KOPT-K1 (cell line): ENCODE measurements around the gene BNC2.

Source experiments
- H3K27ac ChIP-seq: fragments of 200-600 bp; sonication (generic); 2 replicates; pipeline ENCODE4 v1.5.1; 2016; ENCODE audit warnings: antibody characterized with exemption, mild to moderate bottlenecking, low read depth, low read length; ENCODE audit not compliant: poor library complexity, severe bottlenecking
- H3K36me3 ChIP-seq: fragments of 200-600 bp; sonication (generic); 2 replicates; pipeline ENCODE4 v1.5.1; 2017; ENCODE audit warnings: antibody characterized with exemption, mild to moderate bottlenecking, low read length, moderate library complexity; ENCODE audit not compliant: insufficient read depth
- H3K9me3 ChIP-seq: fragments of 200-600 bp; sonication (generic); 2 replicates; pipeline ENCODE4 v1.5.1; 2017; ENCODE audit warnings: antibody characterized with exemption, low read length, mild to moderate bottlenecking; ENCODE audit not compliant: insufficient read depth, poor library complexity, severe bottlenecking

Gene BNC2

DNA sequence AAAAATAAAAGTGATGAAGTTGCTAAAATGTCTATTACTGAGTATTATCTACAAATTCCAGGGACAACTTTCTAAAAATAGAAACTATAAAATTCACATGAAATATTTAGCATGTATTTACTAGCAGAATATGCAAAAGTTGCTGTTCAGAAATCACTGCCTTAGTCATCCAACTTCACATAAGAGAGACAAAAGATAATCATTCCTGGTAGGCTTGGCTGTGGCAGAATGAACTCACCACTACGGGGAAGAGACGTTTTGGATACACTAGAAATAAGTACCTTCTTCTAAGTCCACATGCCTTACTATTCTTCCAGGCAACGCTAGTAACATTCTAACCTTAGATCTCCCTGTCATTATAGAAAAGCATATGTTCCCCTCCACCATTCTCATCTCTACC is 272.2 kb downstream of the BNC2 start:
- H3K36me3 ChIP-seq = no peaks in the 10 kb centered on the region
- H3K27ac ChIP-seq = no peak overlapping the region
- H3K9me3 ChIP-seq = no peaks in the 10 kb centered on the region

DNA sequence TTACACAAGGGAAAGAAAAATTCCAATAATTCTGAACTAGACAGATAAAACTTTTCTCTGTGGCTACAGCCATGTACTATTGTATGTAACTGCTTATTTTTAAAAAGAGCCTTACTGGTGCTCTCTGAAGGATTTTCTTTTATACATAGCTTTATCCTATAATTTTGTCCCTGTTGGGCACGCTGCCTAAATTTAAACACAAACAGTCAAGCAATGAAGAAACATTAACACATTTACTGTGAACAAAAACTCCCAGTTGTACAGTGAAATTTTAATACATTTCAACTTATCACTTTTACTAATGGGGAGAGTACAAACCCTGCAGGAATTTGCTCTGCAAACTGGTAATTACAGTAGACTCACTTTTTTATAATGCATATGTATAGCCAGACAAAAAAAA is 273.3 kb downstream of the BNC2 start:
- Histone ChIP-seq H3K9me3 (no peaks in the 10 kb centered on the region), H3K27ac (no peak overlapping the region)

DNA sequence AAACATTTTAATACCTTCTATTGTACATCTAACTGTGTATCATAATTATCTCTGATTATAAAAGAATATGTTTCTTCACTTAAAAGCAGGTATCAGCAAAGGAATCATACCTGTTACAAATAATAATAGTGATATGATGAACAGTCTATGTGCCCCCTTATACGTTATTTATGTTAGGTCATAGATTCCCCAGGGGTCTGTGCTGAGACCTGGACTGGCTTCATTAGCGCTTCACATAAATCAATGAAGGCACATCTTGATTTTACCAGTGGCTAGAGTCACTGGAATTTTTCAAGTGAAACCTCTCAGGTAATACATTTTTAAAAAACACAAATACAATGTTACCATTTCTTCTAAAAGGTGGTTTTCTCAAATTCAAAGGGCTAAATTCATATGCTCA is 275.2 kb downstream of the BNC2 start:
- H3K36me3 ChIP-seq = no peaks in the 10 kb centered on the region

More for the DNA sequence above, 273.3 kb downstream of the BNC2 start:
- no peaks in the 10 kb centered on the region for H3K36me3 ChIP-seq

DNA sequence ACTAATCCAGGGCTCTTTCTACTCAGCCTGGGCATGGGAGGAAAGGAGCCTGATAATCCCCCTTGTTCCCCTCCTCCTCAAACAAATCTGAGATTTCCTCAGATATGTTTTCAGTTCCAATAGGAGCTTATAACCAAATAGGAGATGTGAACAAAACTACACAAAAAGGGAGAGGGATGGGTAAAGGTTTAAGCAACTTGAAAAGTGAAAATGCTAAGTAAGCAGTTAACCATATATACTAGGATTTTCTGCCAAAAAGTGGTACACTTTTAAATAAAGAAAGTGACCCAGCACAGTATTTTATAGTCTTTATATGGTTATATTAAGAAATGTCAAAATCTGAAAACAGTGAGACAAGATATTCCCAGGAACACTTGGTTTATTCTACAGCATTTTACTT is 275.7 kb downstream of the BNC2 start:
- Histone ChIP-seq H3K27ac (no peak overlapping the region), H3K9me3 (no peaks in the 10 kb centered on the region), H3K36me3 (no peaks in the 10 kb centered on the region)

More for the DNA sequence above, 275.2 kb downstream of the BNC2 start:
- Histone ChIP-seq H3K9me3 (no peaks in the 10 kb centered on the region), H3K27ac (no peak overlapping the region)

DNA sequence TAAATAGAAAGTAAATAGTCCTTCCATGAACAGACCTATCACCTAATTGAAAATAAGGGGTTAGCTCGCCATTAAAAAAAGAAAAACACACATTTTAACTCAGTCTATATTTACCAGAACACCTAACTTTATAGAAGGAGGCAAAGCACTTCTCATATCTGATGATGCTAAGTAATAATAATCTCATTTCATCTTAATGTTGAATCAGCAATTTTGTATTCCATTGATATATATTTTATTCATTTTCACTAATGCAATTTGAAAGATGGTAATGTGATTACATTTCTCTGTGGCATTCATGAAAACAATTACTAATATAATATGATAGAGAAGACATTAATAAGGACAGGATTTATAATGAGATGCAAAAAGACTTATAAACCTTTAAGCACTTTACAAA is 276.7 kb downstream of the BNC2 start:
- Histone ChIP-seq H3K36me3 (no peaks in the 10 kb centered on the region), H3K27ac (no peak overlapping the region), H3K9me3 (no peaks in the 10 kb centered on the region)

DNA sequence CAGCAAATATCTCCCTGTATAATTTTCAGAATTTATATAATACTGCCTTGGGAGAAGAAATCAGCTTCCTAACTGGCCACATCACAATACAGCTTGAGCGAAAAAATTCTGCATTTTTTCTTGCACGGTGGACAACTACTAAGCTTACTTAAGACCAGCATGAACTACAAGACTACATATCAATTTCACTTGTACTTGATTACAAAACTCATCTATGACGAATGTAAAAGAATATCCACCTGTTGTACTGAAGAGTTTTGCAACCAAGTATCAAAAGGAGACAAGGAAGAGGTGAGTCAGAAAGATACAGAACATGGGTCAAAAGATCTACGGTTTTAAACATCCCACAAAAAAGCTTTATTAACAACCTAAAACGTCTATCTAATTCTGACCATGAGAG is 279.4 kb downstream of the BNC2 start:
- Histone ChIP-seq H3K9me3 (no peaks in the 10 kb centered on the region), H3K27ac (no peak overlapping the region), H3K36me3 (no peaks in the 10 kb centered on the region)

DNA sequence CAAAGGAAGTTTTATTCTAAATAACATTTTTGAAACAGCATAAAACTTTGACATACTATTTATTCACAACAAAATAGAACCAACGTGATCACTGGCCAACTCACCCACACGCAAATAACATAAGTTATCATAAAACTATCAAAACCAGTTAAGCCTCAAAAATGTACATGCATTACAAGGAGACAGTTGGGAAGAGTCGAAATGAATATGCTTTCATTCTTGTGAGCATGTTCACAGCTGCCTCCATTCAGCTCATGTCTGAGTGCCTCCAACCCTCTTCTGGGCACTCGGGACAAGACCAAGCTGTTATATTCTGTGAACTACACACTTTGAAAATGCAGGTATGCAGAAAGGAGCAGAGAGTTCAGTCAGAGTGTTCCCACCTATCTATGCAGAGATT is 284.9 kb downstream of the BNC2 start:
- no peaks in the 10 kb centered on the region for H3K36me3 ChIP-seq
- no peak overlapping the region for H3K27ac ChIP-seq
- no peaks in the 10 kb centered on the region for H3K9me3 ChIP-seq

DNA sequence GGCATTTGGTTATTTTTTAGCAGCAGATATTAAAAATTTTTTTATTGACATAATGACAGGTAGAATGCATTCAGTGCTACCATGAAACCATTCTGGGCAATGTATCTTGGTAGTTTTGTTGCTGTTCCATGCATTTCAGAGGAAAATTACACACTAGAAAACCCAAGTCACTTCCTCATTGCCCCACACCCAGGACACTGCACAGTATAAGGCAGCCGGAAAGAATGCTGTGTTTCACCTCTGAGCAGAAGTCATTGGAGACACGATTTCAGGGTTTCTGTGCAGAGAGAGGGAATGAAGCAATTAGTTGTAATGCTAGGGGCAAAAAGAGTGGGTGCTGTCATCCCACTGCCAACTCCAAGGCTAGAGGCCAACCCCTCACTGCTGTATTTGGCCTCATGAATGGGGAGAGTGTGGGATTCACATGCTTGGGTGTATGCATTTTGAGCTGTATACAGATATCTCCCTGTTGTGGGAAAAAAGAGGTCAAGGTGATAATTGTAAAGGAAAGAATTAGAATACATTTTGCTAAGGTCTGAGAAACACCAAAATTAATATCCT is 290.5 kb downstream of the BNC2 start:
- Histone ChIP-seq H3K9me3 (no peaks in the 10 kb centered on the region), H3K27ac (no peak overlapping the region), H3K36me3 (no peaks in the 10 kb centered on the region)

DNA sequence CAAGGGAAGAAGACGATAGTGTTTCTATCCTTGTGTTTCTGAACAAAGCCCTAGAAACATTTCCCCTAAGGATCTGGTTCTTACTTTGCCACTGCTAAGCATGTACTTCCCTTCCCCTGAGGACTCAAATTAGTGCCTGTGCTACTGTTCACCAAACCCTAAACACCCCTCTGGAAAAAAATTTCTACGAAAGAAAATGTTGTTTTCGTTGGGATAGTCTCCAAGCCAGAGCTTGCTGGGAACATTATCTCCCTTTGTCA is 294.6 kb downstream of the BNC2 start:
- Histone ChIP-seq H3K36me3 (no peaks in the 10 kb centered on the region), H3K9me3 (no peaks in the 10 kb centered on the region), H3K27ac (no peak overlapping the region)

DNA sequence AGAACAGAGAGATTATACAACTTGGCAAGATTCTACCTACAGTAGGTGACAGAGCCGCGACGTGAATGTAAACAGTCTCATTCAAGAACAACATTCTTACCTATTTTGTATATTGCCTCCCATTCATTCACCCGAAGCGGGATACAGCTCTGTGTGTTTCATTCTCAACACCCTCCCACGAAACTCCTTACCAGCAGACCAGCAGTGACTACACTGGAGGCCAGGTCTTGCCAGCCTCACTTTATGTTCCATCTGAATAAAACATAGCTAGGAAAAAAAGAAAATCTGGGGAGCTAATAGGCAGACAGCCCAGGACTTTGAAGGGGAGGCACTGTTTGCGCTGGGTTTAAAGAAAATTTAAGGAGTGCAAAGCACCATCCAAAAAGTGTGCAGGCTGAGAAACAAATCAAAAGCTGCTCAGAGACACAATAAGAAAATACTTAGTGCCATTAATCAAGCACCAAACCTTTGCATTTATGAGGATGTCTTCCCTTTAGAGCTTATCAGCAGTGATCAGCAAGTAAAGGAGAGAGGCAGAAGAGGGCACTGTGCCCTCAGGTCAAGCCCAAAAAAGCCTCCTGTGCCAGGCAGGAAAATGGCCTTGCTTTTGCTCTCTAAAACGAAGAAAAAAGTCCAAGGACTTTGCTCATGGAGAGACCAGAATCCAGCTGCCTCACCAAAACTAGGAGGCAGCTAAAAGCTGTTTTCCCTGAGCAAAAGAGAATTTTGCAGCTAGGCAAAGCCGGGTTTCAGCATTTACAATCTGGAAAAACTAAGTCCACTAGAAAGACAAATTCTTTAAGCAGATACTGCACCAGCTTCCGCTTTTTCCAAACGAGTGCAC is 295.1 kb downstream of the BNC2 start:
- no peak overlapping the region for H3K27ac ChIP-seq
- H3K9me3 ChIP-seq = no peaks in the 10 kb centered on the region
- no peaks in the 10 kb centered on the region for H3K36me3 ChIP-seq

DNA sequence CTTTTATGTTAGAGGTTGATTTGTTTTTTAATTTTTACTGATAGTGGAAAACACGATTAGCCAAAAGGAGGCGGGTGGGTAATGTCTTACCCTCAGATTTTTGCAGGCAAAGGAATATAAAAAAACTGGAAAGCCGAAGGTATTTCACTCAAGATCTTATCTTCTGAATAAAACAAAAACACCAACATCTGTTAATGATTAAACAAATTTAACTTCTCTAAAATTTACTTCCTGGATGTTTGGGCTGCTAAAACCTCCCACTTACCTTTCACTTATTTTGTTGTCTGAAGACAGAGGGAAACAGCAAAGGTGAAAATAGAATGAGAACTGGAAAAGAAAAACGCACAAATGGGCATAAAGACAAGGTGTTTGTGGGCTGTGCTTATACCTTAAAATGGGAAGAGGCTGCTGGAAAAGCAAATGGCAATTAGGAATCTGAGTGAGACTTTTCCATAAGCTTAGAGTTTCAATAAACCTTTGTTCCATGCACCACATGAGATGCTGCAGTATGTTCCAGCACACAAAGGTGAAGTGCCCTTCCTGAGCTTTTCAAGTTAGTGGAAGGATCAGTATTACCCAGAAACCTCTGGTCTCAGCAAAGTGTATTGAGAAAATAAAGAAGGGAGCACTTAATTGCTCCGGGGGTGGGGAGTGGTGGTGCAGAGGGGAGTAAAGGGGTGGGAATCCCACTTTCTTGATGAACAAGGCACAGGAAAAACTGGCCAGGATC is 298.3 kb downstream of the BNC2 start:
- no peaks in the 10 kb centered on the region for H3K36me3 ChIP-seq
- H3K27ac ChIP-seq = no peak overlapping the region
- no peaks in the 10 kb centered on the region for H3K9me3 ChIP-seq

DNA sequence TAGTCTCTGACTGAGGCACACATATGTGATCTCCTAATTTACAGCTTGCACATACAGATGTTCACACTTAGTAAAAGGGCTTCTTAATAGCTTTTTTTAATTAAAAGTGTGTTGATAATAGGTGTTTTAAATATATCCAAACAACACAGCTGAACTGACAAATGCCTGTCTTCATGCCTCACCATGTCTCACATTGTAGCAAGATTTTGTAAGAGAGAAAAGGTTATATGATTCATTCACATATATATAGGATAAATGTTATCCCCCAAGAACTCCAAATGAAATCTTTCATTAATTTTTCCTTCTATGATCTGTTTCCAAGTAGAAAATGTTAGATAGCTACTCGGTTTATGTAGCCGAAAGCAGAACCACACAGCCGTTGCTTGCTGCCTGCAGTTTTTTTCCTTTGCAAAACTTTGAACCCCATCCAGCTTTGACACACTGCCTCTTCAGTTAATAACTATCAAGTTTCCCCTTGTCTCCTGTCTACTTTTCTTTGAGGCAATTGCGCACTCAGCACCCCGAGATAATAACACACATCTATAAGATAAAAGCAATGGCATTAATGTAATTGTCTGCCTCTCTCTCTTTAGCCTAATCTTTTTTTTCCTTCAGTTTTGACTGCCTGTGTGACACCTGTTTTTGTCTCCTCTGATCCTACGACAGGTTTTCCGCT is 299.2 kb downstream of the BNC2 start:
- Histone ChIP-seq H3K27ac (no peak overlapping the region), H3K9me3 (no peaks in the 10 kb centered on the region), H3K36me3 (no peaks in the 10 kb centered on the region)

DNA sequence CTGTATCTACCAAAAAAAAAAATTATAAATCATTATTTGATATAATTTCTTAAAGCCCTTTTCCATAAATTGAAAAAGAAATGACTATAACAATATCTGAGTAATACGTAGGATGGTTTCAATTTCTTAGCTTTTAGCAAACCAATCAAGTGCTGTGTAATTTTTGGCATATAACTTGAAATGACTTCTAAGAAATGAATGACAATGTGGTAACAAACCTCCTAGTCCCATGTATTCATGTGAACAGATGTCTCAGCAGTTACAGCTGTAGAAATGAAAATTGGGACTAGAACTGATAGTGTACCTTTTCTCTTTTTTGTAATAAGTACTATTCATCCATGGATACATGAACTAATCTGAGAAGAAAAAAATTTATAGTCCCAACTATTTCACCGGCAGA is 307.0 kb downstream of the BNC2 start:
- no peaks in the 10 kb centered on the region for H3K36me3 ChIP-seq
- no peak overlapping the region for H3K27ac ChIP-seq
- H3K9me3 ChIP-seq = no peaks in the 10 kb centered on the region

DNA sequence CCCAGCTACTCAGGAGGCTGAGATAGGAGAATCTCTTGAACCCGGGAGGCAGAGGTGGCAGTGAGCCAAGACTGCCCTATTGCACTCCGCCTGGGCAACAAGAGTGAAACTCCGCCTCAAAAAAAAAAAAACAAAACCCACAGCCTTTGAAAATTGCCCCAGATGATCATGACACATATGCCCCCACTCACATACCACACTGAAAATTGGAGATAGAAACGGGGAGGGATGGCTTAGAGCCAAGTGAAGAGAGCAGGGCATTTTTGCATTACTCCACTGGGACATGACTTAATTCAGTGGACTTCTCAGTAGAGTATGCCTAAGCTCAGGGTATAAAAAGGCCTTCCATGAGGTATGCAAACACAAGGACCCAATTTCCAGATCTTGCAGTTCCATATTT is 309.3 kb downstream of the BNC2 start:
- no peak overlapping the region for H3K27ac ChIP-seq
- no peaks in the 10 kb centered on the region for H3K36me3 ChIP-seq
- no peaks in the 10 kb centered on the region for H3K9me3 ChIP-seq

DNA sequence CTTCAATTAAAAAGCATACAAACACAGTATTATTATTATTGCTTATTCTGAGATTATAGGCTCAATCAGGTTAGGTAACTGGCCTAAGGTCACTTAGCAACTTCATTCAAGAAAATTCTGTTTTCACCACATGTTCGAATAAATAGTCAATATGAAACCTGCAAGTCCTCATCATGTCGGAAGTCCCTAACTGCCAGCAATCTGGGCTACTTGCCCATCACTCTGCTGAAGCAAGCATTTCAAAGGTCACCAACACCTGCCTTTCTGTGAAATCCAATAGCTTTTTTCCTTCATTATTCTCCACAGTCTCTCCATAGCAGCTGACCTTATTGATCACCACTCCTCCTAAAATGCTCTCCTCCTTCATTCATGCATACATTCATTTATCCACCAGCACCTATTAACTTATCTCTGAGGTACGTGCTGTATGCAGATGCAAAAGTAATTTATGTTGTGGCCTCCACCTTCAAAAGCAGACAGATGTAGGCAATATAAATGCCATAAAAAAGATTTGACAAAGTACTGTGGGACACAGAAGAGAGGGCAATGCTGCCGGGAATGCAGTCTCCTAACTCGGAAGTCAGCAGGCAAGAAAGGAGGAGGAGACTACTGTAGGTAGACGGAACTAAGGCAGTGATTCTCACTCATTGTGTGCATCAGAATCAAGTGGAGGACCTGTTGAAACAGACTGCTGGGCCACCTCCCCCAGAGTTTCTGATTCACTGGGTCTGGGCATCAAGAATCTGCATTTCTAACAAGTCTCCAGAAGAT is 310.9 kb downstream of the BNC2 start:
- Histone ChIP-seq H3K36me3 (no peaks in the 10 kb centered on the region), H3K27ac (no peak overlapping the region), H3K9me3 (no peaks in the 10 kb centered on the region)
